Endothelial cell of umbilical vein (primary cell): ENCODE results near the gene MED12L.

Experiments used
- FOS ChIP-seq: IDR thresholded peaks from 2 replicates; pipeline ENCODE4 v1.6.1; 2011; ENCODE audit warnings: mild to moderate bottlenecking, low read length, moderate library complexity, borderline replicate concordance; ENCODE audit not compliant: insufficient read depth
- MYC ChIP-seq: IDR thresholded peaks from one replicate; pipeline ENCODE4 v1.6.1; 2011; ENCODE audit warnings: mild to moderate bottlenecking, low read depth, low read length

GRCh38 chr3:151289445-151289844 is 204.0 kb downstream of the MED12L start:
- TF ChIP-seq FOS (no peak), MYC (no peak)
